ENCODE data around the gene WNT3A.

The WNT3A gene

DNA sequence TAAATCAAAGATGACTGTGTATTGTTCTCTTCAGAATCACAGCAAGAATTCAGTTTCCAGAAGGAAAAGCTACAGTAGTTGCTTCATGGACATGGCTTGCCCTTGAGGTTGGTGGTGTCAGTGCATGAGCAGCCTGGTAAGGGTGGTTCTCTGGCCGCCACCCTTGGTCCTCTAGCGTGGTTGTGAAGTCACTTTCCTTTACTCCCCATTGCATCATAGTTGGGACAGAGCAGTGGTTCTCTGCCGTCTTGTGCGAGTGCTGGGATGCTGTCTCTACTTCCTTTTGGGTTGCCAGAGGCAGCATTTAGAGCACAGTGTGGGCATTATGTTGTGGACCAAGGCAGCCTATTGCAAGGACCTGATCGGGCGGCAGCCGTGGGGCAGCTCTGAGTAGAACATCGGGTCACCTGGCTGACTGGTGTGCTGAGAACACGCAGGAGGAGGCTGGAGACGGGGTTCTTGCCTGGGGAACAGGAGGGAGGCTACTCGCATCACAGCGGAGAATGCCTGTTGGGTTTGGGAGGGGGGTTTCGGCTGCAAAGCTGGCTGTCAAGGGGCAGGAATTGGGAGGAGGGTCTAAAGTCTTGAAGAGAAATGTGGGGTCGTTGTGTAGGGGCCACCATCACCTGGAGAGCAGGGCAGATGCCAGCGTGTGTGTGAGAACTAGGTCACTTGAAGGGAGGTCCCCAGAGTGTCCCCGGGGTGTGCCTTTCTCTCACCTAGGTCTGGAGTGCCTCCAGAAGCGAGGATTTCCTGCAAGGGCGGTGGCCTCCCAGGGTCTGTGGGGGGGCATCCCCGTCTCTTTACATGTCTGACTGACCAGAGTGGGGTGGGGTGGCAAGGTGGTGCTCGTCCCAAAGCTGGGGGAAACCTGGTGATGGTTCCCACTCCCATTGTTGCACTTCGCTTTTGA, 82.0 kb downstream of the WNT3A start:
- Histone ChIP-seq H3K4me1 (ENCODE audit: control insufficient read depth, insufficient read depth, low read length) (peaks cover 42% of the 10 kb centered on the region), H3K9me3 (ENCODE audit: control insufficient read depth, insufficient read depth, low read depth, low read length) (no peaks in the 10 kb centered on the region), H3K36me3 (ENCODE audit: control insufficient read depth in 2 of 2, insufficient read depth in 1 of 2, low read length in 2 of 2) (peaks cover 3 to 79% of the 10 kb centered on the region in 2 experiments; a peak in 2 of 3 replicates), H3K4me3 (ENCODE audit: low read depth, low read length) (no peak overlapping the region), H3K27ac (ENCODE audit: extremely low read depth, low read depth, low read length) (no peak overlapping the region)
- CTCF ChIA-PET: interaction anchor here (0.5 to 1.8 kb wide), 3 partner anchors 8 to 90 kb away, joined by 3 to 6 read pairs (median 5); no protein-coding TSS in a partner anchor
- TF ChIP-seq, protein P1, sequence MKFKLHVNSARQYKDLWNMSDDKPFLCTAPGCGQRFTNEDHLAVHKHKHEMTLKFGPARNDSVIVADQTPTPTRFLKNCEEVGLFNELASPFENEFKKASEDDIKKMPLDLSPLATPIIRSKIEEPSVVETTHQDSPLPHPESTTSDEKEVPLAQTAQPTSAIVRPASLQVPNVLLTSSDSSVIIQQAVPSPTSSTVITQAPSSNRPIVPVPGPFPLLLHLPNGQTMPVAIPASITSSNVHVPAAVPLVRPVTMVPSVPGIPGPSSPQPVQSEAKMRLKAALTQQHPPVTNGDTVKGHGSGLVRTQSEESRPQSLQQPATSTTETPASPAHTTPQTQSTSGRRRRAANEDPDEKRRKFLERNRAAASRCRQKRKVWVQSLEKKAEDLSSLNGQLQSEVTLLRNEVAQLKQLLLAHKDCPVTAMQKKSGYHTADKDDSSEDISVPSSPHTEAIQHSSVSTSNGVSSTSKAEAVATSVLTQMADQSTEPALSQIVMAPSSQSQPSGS (tag by site-specific recombination; IDR thresholded peaks at IDR 0.05; ENCODE audit: low read depth): peak; percentile 75
- no peak; the same call in 1 of the 2 replicates for TF ChIP-seq ZNF140 (tag by site-specific recombination; IDR thresholded peaks at IDR 0.05)
- TF ChIP-seq EGR2 (tag by site-specific recombination; IDR thresholded peaks at IDR 0.05; ENCODE audit: low read depth): no peak
- TF ChIP-seq KLF1 (tag by site-specific recombination; IDR thresholded peaks at IDR 0.05): peak; percentile 68
- no peak for TF ChIP-seq KLF7 (tag by site-specific recombination; IDR thresholded peaks at IDR 0.05; ENCODE audit: borderline replicate concordance)
- TF ChIP-seq ZFP3 (tag by site-specific recombination; IDR thresholded peaks at IDR 0.05; ENCODE audit: low read depth): no peak
- TF ChIP-seq ZNF785 (tag by site-specific recombination; IDR thresholded peaks at IDR 0.05): no peak
- peak; percentile 50 for TF ChIP-seq GLIS1 (tag by site-specific recombination; IDR thresholded peaks at IDR 0.05)
- TF ChIP-seq, protein P2, sequence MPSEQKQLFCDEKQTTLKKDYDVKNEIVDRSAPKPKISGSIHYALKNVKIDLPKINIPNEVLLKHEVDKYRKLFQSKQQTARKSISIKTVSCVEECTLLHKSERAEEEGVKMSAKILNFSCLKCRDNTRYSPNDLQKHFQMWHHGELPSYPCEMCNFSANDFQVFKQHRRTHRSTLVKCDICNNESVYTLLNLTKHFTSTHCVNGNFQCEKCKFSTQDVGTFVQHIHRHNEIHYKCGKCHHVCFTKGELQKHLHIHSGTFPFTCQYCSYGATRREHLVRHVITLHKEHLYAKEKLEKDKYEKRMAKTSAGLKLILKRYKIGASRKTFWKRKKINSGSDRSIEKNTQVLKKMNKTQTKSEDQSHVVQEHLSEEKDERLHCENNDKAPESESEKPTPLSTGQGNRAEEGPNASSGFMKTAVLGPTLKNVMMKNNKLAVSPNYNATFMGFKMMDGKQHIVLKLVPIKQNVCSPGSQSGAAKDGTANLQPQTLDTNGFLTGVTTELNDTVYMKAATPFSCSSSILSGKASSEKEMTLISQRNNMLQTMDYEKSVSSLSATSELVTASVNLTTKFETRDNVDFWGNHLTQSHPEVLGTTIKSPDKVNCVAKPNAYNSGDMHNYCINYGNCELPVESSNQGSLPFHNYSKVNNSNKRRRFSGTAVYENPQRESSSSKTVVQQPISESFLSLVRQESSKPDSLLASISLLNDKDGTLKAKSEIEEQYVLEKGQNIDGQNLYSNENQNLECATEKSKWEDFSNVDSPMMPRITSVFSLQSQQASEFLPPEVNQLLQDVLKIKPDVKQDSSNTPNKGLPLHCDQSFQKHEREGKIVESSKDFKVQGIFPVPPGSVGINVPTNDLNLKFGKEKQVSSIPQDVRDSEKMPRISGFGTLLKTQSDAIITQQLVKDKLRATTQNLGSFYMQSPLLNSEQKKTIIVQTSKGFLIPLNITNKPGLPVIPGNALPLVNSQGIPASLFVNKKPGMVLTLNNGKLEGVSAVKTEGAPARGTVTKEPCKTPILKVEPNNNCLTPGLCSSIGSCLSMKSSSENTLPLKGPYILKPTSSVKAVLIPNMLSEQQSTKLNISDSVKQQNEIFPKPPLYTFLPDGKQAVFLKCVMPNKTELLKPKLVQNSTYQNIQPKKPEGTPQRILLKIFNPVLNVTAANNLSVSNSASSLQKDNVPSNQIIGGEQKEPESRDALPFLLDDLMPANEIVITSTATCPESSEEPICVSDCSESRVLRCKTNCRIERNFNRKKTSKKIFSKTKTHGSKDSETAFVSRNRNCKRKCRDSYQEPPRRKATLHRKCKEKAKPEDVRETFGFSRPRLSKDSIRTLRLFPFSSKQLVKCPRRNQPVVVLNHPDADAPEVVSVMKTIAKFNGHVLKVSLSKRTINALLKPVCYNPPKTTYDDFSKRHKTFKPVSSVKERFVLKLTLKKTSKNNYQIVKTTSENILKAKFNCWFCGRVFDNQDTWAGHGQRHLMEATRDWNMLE (tag by site-specific recombination; conservative IDR thresholded peaks at IDR 0.05; ENCODE audit: low read depth): no peak
- TF ChIP-seq, protein P3, sequence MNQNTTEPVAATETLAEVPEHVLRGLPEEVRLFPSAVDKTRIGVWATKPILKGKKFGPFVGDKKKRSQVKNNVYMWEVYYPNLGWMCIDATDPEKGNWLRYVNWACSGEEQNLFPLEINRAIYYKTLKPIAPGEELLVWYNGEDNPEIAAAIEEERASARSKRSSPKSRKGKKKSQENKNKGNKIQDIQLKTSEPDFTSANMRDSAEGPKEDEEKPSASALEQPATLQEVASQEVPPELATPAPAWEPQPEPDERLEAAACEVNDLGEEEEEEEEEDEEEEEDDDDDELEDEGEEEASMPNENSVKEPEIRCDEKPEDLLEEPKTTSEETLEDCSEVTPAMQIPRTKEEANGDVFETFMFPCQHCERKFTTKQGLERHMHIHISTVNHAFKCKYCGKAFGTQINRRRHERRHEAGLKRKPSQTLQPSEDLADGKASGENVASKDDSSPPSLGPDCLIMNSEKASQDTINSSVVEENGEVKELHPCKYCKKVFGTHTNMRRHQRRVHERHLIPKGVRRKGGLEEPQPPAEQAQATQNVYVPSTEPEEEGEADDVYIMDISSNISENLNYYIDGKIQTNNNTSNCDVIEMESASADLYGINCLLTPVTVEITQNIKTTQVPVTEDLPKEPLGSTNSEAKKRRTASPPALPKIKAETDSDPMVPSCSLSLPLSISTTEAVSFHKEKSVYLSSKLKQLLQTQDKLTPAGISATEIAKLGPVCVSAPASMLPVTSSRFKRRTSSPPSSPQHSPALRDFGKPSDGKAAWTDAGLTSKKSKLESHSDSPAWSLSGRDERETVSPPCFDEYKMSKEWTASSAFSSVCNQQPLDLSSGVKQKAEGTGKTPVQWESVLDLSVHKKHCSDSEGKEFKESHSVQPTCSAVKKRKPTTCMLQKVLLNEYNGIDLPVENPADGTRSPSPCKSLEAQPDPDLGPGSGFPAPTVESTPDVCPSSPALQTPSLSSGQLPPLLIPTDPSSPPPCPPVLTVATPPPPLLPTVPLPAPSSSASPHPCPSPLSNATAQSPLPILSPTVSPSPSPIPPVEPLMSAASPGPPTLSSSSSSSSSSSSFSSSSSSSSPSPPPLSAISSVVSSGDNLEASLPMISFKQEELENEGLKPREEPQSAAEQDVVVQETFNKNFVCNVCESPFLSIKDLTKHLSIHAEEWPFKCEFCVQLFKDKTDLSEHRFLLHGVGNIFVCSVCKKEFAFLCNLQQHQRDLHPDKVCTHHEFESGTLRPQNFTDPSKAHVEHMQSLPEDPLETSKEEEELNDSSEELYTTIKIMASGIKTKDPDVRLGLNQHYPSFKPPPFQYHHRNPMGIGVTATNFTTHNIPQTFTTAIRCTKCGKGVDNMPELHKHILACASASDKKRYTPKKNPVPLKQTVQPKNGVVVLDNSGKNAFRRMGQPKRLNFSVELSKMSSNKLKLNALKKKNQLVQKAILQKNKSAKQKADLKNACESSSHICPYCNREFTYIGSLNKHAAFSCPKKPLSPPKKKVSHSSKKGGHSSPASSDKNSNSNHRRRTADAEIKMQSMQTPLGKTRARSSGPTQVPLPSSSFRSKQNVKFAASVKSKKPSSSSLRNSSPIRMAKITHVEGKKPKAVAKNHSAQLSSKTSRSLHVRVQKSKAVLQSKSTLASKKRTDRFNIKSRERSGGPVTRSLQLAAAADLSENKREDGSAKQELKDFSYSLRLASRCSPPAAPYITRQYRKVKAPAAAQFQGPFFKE (tag by site-specific recombination; IDR thresholded peaks at IDR 0.05; ENCODE audit: borderline replicate concordance): 0 out of 2 replicates have a peak, but pooled peaks have one; percentile 21
- no peak for TF ChIP-seq ZNF274 (IDR thresholded peaks at IDR 0.05; ENCODE audit: low read length)
- no peak for TF ChIP-seq ZNF274 (tag by site-specific recombination; IDR thresholded peaks at IDR 0.05; ENCODE audit: borderline replicate concordance)
- no peak for TF ChIP-seq ZNF202 (tag by site-specific recombination; IDR thresholded peaks at IDR 0.05; ENCODE audit: borderline replicate concordance)
- TF ChIP-seq, protein P4, sequence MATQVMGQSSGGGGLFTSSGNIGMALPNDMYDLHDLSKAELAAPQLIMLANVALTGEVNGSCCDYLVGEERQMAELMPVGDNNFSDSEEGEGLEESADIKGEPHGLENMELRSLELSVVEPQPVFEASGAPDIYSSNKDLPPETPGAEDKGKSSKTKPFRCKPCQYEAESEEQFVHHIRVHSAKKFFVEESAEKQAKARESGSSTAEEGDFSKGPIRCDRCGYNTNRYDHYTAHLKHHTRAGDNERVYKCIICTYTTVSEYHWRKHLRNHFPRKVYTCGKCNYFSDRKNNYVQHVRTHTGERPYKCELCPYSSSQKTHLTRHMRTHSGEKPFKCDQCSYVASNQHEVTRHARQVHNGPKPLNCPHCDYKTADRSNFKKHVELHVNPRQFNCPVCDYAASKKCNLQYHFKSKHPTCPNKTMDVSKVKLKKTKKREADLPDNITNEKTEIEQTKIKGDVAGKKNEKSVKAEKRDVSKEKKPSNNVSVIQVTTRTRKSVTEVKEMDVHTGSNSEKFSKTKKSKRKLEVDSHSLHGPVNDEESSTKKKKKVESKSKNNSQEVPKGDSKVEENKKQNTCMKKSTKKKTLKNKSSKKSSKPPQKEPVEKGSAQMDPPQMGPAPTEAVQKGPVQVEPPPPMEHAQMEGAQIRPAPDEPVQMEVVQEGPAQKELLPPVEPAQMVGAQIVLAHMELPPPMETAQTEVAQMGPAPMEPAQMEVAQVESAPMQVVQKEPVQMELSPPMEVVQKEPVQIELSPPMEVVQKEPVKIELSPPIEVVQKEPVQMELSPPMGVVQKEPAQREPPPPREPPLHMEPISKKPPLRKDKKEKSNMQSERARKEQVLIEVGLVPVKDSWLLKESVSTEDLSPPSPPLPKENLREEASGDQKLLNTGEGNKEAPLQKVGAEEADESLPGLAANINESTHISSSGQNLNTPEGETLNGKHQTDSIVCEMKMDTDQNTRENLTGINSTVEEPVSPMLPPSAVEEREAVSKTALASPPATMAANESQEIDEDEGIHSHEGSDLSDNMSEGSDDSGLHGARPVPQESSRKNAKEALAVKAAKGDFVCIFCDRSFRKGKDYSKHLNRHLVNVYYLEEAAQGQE (tag by site-specific recombination; IDR thresholded peaks at IDR 0.05): 0 out of 2 replicates have a peak, but pooled peaks have one; percentile 7
- TF ChIP-seq GLIS2 (tag by site-specific recombination; IDR thresholded peaks at IDR 0.05): peak; percentile 46
- no peak for TF ChIP-seq ZNF501 (tag by site-specific recombination; IDR thresholded peaks at IDR 0.05)
- TF ChIP-seq, protein P5, sequence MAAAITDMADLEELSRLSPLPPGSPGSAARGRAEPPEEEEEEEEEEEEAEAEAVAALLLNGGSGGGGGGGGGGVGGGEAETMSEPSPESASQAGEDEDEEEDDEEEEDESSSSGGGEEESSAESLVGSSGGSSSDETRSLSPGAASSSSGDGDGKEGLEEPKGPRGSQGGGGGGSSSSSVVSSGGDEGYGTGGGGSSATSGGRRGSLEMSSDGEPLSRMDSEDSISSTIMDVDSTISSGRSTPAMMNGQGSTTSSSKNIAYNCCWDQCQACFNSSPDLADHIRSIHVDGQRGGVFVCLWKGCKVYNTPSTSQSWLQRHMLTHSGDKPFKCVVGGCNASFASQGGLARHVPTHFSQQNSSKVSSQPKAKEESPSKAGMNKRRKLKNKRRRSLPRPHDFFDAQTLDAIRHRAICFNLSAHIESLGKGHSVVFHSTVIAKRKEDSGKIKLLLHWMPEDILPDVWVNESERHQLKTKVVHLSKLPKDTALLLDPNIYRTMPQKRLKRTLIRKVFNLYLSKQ (tag by site-specific recombination; IDR thresholded peaks at IDR 0.05; ENCODE audit: borderline replicate concordance): no peak
- TF ChIP-seq ZBTB21 (tag by site-specific recombination; IDR thresholded peaks at IDR 0.05): 0 out of 2 replicates have a peak, but pooled peaks have one; percentile 10
- POLR2A ChIA-PET: no interaction called here
